Fibroblast of peridontal ligament (primary cell): Measurements from ENCODE around the gene EFNB3.

Experiments
- DNase-seq: peaks from one replicate; pipeline ENCODE4 v3.0.0-alpha.2; 2010; ENCODE audit errors: extremely low read depth

Gene EFNB3, protein sequence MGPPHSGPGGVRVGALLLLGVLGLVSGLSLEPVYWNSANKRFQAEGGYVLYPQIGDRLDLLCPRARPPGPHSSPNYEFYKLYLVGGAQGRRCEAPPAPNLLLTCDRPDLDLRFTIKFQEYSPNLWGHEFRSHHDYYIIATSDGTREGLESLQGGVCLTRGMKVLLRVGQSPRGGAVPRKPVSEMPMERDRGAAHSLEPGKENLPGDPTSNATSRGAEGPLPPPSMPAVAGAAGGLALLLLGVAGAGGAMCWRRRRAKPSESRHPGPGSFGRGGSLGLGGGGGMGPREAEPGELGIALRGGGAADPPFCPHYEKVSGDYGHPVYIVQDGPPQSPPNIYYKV

GRCh38 chr17:7704601-7705268, at the start of gene EFNB3:
EFNB3 (plus strand) TSS chr17:7705202; CDS start chr17:7705599, 397 bp downstream.
- DNase-seq = peak; percentile 22

GRCh38 chr17:7655541-7655840, 49.5 kb upstream of the EFNB3 start:
- no peak for DNase-seq

GRCh38 chr17:7656958-7657609, 47.9 kb upstream of the EFNB3 start:
- DNase-seq = no peak

GRCh38 chr17:7667656-7668406, 37.2 kb upstream of the EFNB3 start:
- DNase-seq = no peak

DNA sequence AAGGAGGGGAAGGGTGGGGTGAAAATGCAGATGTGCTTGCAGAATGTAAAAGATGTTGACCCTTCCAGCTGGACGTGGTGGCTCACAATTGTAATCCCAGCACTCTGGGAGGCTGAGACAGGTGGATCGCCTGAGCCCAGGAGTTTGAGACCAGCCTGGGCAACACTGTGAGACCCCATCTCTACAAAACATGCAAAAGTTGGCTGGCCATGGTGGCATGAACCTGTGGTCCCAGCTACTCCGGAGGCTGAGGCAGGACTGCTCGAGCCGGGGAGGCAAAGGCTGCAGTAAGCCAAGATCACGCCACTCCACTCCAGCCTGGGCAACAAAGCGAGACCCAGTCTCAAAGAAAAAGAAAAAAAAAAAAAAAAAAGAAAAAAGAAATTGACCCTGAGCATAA, 36.5 kb upstream of the EFNB3 start:
- no peak for DNase-seq

DNA sequence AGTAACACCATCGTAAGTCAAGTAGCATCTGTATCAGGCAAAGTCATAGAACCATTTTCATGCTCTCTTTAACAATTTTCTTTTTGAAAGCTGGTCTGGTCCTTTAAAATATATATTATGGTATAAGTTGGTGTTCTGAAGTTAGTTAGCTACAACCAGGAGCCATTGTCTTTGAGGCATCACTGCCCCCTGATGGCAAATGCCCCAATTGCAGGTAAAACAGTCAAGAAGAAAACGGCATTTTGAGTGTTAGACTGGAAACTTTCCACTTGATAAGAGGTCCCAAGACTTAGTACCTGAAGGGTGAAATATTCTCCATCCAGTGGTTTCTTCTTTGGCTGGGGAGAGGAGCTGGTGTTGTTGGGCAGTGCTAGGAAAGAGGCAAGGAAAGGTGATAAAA, 31.8 kb upstream of the EFNB3 start:
- no peak for DNase-seq

DNA sequence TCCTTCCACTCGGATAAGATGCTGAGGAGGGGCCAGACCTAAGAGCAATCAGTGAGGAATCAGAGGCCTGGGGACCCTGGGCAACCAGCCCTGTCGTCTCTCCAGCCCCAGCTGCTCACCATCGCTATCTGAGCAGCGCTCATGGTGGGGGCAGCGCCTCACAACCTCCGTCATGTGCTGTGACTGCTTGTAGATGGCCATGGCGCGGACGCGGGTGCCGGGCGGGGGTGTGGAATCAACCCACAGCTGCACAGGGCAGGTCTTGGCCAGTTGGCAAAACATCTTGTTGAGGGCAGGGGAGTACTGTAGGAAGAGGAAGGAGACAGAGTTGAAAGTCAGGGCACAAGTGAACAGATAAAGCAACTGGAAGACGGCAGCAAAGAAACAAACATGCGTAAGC, 30.1 kb upstream of the EFNB3 start:
- DNase-seq = no peak

DNA sequence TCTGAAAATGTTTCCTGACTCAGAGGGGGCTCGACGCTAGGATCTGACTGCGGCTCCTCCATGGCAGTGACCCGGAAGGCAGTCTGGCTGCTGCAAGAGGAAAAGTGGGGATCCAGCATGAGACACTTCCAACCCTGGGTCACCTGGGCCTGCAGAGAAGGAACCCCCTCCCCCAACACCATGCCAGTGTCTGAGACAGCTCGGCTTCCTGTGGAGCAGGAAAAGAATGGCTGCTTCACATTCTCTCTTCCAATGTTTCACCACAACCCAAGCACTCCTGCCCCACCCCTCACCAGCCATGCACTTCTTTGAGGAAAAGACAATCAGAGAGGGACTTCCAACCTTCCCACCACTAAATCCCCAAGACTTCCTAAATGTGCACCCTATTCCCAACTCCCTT, 28.5 kb upstream of the EFNB3 start:
- no peak for DNase-seq

DNA sequence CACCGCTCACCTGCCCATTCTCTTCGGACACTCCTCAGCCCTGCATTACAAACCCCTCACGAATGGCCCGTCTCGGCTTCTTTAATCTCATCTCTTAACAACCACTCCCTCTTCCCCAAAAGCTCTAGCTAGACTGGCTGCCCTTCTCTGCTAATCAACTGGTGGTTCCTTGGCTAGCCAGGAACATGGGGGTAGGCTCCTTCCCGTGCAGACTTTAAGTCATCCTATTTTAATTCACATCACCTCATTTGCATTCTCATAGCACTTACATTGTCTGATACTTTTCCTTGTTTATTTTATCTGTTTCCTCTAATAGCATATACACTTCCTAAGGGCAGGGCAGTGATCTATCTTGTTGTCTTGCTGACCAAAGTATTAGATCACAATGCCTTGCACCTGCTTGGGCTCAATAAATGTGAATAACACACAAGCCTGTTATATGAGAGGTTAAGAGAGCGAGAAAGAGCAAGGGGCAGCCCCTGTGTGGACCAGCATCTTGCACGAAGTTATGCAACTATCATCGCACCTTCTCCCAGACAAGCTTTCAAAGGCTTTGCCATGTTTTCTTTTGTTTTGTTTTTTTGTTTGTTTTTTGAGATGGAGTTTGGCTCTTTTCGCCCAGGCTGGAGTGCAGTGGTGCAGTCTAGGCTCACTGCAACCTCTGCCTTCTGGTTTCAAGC, 27.5 kb upstream of the EFNB3 start:
- DNase-seq = no peak

DNA sequence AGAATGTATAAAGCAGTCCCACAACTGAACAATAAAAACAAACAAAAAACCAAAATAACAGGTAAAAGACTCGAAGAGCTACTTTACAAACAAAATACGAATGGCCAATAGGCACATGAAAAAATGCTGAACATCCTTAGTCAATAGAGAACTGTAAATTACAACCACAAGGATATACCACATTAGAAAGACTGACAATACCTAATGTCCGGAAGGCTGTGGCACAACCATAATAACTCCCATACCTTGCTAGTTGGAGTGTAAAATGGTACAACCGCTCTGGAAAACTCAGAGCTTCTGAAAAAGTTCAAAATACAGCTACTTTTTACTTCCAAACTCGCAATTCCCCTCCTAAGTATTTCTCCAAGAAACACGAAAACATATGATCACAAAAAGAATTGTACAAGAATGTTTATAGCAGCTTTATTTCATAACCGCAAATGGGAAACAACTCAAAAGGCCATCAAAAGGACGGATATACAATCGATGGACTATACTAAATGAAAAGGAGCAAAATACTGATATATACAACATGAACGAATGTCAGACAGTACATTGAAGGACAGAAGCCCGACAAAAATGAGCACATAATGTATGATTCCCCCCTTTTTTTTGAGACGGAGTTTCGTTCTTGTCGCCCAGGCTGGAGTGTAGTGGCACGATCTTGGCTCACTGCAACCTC, 20.0 kb upstream of the EFNB3 start:
- DNase-seq = peak; percentile 10

DNA sequence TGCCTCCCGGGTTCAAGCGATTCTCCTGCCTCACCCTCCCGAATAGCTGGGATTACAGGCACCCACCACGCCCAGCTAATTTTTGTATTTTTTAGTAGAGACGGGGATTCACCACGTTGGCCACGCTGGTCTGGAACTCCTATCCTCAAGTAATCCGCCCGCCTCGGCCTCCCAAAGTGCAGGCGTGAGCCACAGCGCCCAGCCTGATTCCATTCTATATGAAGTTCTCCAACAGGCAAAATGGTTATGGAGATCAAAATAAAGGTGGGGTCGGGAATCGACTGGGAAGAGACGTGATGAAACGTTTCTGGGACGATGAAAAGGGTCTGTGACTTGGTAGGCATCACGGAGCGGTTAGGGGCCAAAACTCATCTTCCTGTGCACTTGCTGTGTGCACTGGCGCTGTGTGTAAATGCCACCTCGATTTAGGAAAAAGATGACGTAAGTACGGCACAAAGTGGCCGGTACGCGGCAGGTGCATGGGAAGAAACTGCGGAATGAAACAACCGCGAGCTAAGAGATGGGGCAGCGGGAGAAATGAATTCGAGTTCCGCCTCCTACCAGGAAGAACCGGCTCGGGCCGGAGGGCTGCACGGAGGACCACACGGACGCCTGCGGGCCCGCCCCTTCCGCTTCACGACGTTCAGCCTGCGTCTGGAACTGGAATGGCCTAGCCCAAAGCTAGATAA, 19.3 kb upstream of the EFNB3 start:
- peak; percentile 92 for DNase-seq

DNA sequence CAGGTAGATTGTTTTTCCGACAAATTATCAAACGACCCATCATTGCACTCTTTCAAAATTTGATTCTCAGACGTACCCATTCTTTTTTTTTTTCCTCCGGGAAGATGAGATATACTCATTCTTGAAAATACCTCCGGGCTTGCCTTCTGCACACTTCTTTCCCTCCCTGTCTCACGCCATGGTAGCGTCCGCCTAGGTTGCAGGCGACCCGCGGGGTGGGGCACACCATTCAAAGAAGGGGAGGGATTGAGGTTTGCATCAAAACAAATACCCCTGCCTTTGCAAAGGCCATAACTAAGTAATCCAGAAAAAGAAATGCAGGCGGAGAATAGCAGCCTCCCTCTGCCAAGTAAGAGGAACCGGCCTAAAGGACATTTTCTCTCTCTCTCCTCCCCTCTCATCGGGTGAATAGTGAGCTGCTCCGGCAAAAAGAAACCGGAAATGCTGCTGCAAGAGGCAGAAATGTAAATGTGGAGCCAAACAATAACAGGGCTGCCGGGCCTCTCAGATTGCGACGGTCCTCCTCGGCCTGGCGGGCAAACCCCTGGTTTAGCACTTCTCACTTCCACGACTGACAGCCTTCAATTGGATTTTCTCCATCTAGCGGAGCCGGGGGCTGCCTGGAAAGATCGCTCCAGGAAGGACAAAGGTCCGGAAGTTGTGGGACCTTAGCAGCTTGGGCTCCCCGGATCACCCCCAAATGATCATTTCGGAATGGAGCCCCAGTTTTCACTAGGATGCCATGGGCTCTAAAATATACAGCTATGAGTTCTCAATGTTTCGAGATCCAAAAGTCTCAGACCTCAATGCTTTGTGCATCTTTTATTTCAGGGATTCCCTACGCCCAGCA, 18.6 kb upstream of the EFNB3 start:
- DNase-seq = peak; percentile 90

DNA sequence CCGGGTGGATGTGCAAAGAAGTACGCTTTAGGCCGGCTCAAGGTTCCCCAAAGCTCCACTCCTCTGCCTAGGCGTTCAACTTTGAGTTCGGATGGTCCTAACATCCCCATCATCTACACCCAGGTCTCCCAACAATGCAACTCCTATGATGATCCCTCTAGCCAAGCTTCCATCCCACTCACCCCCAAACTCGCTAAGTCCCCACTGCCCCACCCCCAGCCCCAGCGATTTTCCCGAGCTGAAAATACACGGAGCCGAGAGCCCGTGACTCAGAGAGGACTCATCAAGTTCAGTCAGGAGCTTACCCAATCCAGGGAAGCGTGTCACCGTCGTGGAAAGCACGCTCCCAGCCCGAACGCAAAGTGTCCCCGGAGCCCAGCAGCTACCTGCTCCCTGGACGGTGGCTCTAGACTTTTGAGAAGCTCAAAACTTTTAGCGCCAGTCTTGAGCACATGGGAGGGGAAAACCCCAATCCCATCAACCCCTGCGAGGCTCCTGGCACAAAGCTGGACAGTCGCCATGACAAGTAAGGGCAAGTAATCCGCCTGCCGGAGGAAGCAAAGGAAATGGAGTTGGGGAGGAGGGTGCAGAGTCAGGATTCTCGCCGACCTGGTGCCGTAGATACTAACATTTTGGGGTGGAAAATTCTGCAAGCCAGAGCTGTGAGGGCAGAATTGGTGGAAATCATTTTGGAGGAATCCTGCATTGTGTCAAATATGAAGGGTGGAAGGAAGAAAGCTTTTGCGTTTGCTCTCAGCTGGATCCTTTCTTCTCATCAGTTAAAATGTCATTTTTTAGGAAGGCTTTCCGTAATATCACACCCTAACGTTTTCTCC, 17.7 kb upstream of the EFNB3 start, which contains the start of gene TP53:
Gene TP53, minus strand, starts transcription at position 419 of the 836 bp plus-strand sequence. CDS start 10,896 bp downstream, outside the sequence.
- DNase-seq = peak; percentile 92

- DNase-seq = peak; percentile 99
Observed at GRCh38 chr17:7687908-7688807, 16.8 kb upstream of the EFNB3 start, which contains the start of gene WRAP53. WRAP53 (plus strand) TSS chr17:7688477; CDS start chr17:7688649, 172 bp downstream.

- DNase-seq = no peak
Observed at GRCh38 chr17:7688808-7689316, 16.1 kb upstream of the EFNB3 start.

GRCh38 chr17:7695586-7695985, 9.4 kb upstream of the EFNB3 start:
- DNase-seq = no peak
